SU-DHL-6 (cell line): ENCODE measurements around the gene ADRA2B.

Source experiments
- H2AFZ ChIP-seq: fragments of 200-600 bp; sonication (generic); 2 replicates; pipeline ENCODE4 v1.6.1; 2014; ENCODE audit warnings: low read depth, mild to moderate bottlenecking, moderate library complexity, mixed read lengths, antibody characterized with exemption, low read length; ENCODE audit not compliant: severe bottlenecking
- H3F3A ChIP-seq: fragments of 200-600 bp; shearing (Covaris generic); 2 replicates; pipeline ENCODE4 v1.6.0; 2016; ENCODE audit warnings: antibody characterized with exemption, mild to moderate bottlenecking; ENCODE audit not compliant: insufficient read depth
- H3K27ac ChIP-seq: fragments of 200-600 bp; sonication (generic); 2 replicates; pipeline ENCODE4 v1.5.1; 2016; ENCODE audit warnings: low read depth, mild to moderate bottlenecking, low read length, moderate library complexity, mixed read lengths
- H3K27me3 ChIP-seq: fragments of 200-600 bp; sonication (generic), shearing (Covaris generic); 2 replicates; pipeline ENCODE4 v1.6.0; 2014; ENCODE audit warnings: mild to moderate bottlenecking, low read length
- H3K36me3 ChIP-seq: fragments of 200-600 bp; sonication (generic); 2 replicates; pipeline ENCODE4 v1.6.1; 2014; ENCODE audit warnings: mild to moderate bottlenecking, low read length, mixed read lengths
- H3K4me2 ChIP-seq: fragments of 300-600, 200-600 bp; shearing (Covaris generic), sonication (generic); 2 replicates; pipeline ENCODE4 v1.6.0; 2014; ENCODE audit warnings: low read length, low read depth, mild to moderate bottlenecking; ENCODE audit not compliant: poor library complexity, severe bottlenecking
- H3K4me3 ChIP-seq: fragments of 200-600 bp; sonication (generic); 2 replicates; pipeline ENCODE4 v1.5.1; 2014; ENCODE audit warnings: antibody characterized with exemption, low read length, mild to moderate bottlenecking, mixed read lengths; ENCODE audit not compliant: insufficient read depth, poor library complexity, severe bottlenecking
- H3K79me2 ChIP-seq: fragments of 200-600 bp; sonication (generic); 2 replicates; pipeline ENCODE4 v1.6.1; 2014; ENCODE audit warnings: mild to moderate bottlenecking, low read length, moderate library complexity; ENCODE audit not compliant: insufficient read depth
- H3K9ac ChIP-seq: fragments of 200-600 bp; sonication (generic); 2 replicates; pipeline ENCODE4 v1.7.0; 2014; ENCODE audit warnings: mild to moderate bottlenecking, low read length
- H3K9me2 ChIP-seq: fragments of 200-600 bp; sonication (generic); replicated peaks from 2 replicates; pipeline ENCODE4 v1.6.1; 2014; ENCODE audit warnings: low read length; ENCODE audit not compliant: insufficient read depth
- H3K9me3 ChIP-seq: fragments of 200-600 bp; sonication (generic); 2 replicates; pipeline ENCODE4 v1.6.1; 2014; ENCODE audit warnings: low read length, mixed read lengths; ENCODE audit not compliant: insufficient read depth
- H4K20me1 ChIP-seq: fragments of 200-600 bp; sonication (generic); 2 replicates; pipeline ENCODE4 v1.6.1; 2014; ENCODE audit warnings: low read depth, mild to moderate bottlenecking, antibody characterized with exemption, low read length, moderate library complexity, mixed read lengths
- EZH2phosphoT487 ChIP-seq: fragments of 200-600 bp; sonication (generic), shearing (Covaris generic); conservative IDR thresholded peaks from 2 replicates; pipeline ENCODE4 v1.6.1; 2018; ENCODE audit warnings: mild to moderate bottlenecking, antibody characterized with exemption, low read length, moderate library complexity, mixed read lengths
- TF ChIP-seq, protein P1 (sequence below): fragments of 200-600 bp; sonication (generic); IDR thresholded peaks from one replicate; pipeline ENCODE4 v1.5.1; 2017; ENCODE audit warnings: antibody characterized with exemption, mild to moderate bottlenecking, low read length, moderate library complexity; ENCODE audit not compliant: insufficient read depth, poor library complexity, severe bottlenecking

Gene ADRA2B

DNA sequence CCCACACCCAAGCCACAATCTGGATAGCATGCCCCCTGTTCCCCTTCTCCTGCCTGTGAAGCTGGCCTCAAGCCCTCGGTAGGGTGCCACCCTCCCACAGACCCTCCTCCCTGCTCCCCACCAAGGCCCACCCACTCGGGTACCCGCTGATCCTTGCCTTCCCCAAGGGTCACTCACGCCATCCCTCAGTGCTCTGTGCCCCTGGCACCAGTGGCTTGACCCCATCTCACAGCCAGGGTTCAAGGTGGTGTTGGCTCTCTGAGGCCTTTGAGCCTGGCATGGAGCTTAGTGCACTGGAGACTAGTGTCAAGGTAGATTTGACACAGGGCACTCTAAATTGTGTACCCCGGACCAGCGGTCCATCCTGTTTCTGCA is 11.9 kb downstream of the ADRA2B start:
- Histone ChIP-seq H3K9me3 (peaks cover 8% of the 10 kb centered on the region; the same call in 1 of the 2 replicates), H4K20me1 (no peaks in the 10 kb centered on the region), H3K9me2 (no peaks in the 10 kb centered on the region), H3K4me2 (no peak overlapping the region), H3F3A (no peaks in the 10 kb centered on the region), H3K4me3 (no peak overlapping the region), H3K27me3 (no peaks in the 10 kb centered on the region), H2AFZ (no peak overlapping the region), H3K27ac (no peak overlapping the region), H3K36me3 (no peaks in the 10 kb centered on the region), H3K9ac (no peak overlapping the region), H3K79me2 (no peaks in the 10 kb centered on the region)
- TF ChIP-seq, protein P1, sequence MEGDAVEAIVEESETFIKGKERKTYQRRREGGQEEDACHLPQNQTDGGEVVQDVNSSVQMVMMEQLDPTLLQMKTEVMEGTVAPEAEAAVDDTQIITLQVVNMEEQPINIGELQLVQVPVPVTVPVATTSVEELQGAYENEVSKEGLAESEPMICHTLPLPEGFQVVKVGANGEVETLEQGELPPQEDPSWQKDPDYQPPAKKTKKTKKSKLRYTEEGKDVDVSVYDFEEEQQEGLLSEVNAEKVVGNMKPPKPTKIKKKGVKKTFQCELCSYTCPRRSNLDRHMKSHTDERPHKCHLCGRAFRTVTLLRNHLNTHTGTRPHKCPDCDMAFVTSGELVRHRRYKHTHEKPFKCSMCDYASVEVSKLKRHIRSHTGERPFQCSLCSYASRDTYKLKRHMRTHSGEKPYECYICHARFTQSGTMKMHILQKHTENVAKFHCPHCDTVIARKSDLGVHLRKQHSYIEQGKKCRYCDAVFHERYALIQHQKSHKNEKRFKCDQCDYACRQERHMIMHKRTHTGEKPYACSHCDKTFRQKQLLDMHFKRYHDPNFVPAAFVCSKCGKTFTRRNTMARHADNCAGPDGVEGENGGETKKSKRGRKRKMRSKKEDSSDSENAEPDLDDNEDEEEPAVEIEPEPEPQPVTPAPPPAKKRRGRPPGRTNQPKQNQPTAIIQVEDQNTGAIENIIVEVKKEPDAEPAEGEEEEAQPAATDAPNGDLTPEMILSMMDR, result no peak
- no peak for TF ChIP-seq EZH2phosphoT487

DNA sequence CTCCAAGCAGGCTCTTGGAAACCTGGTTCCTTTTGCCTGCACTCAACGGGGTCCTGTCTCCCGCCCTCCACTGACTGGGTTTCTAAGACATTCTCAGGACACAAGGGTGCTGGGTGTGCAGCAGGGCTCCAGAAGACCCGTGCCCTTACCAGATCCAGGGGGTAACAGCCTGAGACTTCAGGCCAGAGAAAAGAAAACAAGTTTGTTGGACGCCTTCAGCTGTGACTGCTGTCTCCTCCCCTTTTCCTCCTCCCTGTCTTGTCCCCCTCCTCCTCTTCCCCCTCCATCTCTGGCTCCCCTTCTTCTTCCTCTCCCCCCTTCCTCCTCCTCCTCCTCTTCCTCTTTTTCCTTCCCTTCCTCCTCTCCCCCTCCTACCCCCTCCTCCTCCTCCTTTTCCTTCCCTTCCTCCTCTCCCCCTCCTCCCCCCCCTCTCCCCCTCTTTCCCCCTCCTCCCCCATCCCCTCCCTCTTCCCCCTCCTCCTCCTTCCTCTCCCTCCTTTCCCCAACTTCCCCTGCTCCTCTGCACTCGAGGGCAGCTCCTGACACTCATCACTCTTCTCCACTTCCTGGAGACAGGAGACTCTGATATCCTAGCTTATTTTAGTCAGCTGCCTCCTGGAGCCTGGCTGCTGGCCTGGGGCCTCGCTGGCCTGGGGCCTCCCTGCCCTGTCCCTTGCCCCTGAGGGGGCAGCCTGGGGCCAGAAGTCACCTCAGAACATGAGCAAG is 12.4 kb downstream of the ADRA2B start:
- H4K20me1 ChIP-seq, result no peaks in the 10 kb centered on the region
- H3K27me3 ChIP-seq, result no peaks in the 10 kb centered on the region
- H3K27ac ChIP-seq, result no peak overlapping the region
- H3K79me2 ChIP-seq, result no peaks in the 10 kb centered on the region
- H3K36me3 ChIP-seq, result no peaks in the 10 kb centered on the region
- peaks cover 8% of the 10 kb centered on the region; the same call in 1 of the 2 replicates for H3K9me3 ChIP-seq
- TF ChIP-seq, protein P1, result no peak
- no peak overlapping the region for H3K9ac ChIP-seq
- no peak overlapping the region for H3K4me2 ChIP-seq
- no peaks in the 10 kb centered on the region for H3F3A ChIP-seq
- no peak overlapping the region for H2AFZ ChIP-seq
- no peaks in the 10 kb centered on the region for H3K9me2 ChIP-seq
- H3K4me3 ChIP-seq, result no peak overlapping the region

DNA sequence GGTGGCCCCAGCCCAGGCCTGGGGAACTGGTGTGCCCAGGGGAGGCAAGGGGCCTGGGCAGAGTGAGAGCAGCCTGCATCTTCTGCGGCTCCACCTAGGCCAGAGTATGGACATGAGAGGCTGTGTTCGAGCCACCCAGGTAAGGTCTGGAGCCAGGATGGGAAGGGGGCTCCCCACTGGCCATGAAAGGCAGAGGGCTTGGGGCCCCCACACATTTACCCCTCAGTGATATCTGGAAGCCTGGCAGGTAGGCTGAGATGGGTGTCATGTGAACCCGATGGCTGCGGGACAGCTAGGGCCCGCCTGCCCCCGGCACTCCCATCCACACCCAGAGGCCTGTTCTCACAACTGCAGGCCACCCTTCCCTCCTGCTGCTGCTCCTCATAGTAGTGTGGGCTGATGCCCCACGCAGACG is 13.2 kb downstream of the ADRA2B start:
- H3K36me3 ChIP-seq, result no peaks in the 10 kb centered on the region
- H3K9me3 ChIP-seq, result peaks cover 8% of the 10 kb centered on the region; the same call in 1 of the 2 replicates
- H4K20me1 ChIP-seq, result no peaks in the 10 kb centered on the region
- no peaks in the 10 kb centered on the region for H3F3A ChIP-seq
- H2AFZ ChIP-seq, result no peak overlapping the region
- H3K4me2 ChIP-seq, result no peak overlapping the region
- no peaks in the 10 kb centered on the region for H3K27me3 ChIP-seq
- no peak overlapping the region for H3K4me3 ChIP-seq
- no peak overlapping the region for H3K27ac ChIP-seq
- H3K9me2 ChIP-seq, result no peaks in the 10 kb centered on the region
- TF ChIP-seq EZH2phosphoT487, result no peak
- TF ChIP-seq, protein P1, result no peak
- no peaks in the 10 kb centered on the region for H3K79me2 ChIP-seq
- no peak overlapping the region for H3K9ac ChIP-seq
